Measurements from ENCODE around the gene UBR4.

The UBR4 gene

GRCh38 chr1:19160831-19161230, 49.2 kb downstream of the UBR4 start:
- TF ChIP-seq HDGF (IDR thresholded peaks at IDR 0.05; ENCODE audit: borderline replicate concordance) (no peak), FOXM1 (IDR thresholded peaks at IDR 0.05; ENCODE audit: borderline replicate concordance) (no peak), TARDBP (IDR thresholded peaks at IDR 0.05) (no peak), BHLHE40 (IDR thresholded peaks at IDR 0.05; ENCODE audit: borderline replicate concordance) (no peak), FOXK2 (IDR thresholded peaks at IDR 0.05) (no peak), SUZ12 (IDR thresholded peaks at IDR 0.05) (no peak), ZNF384 (IDR thresholded peaks at IDR 0.05) (no peak), SP1 (IDR thresholded peaks at IDR 0.05) (no peak), PKNOX1 (IDR thresholded peaks at IDR 0.05) (no peak), NFRKB (IDR thresholded peaks at IDR 0.05) (no peak), FOXA1 (IDR thresholded peaks at IDR 0.05) (no peak), ELF4 (IDR thresholded peaks at IDR 0.05) (no peak), CTBP1 (IDR thresholded peaks at IDR 0.05; ENCODE audit: borderline replicate concordance) (no peak), ARNT (IDR thresholded peaks at IDR 0.05) (no peak), LEF1 (IDR thresholded peaks at IDR 0.05; ENCODE audit: borderline replicate concordance) (no peak), L3MBTL2 (conservative IDR thresholded peaks at IDR 0.05) (no peak)
- CTCF ChIA-PET: interaction anchor here (0.6 kb wide), 1 partner anchor 80 kb away, joined by 4 read pairs; no protein-coding TSS in a partner anchor
- no peak for DNase-seq (ENCODE audit: extremely low spot score)
- POLR2A ChIA-PET: no interaction called here

- ChIA-PET POLR2A (no interaction called here), CTCF (no interaction called here)
- no peak for DNase-seq (ENCODE audit: extremely low spot score)
- TF ChIP-seq LEF1 (IDR thresholded peaks at IDR 0.05; ENCODE audit: borderline replicate concordance) (no peak), NFRKB (IDR thresholded peaks at IDR 0.05) (no peak), HDGF (IDR thresholded peaks at IDR 0.05; ENCODE audit: borderline replicate concordance) (no peak), FOXM1 (IDR thresholded peaks at IDR 0.05; ENCODE audit: borderline replicate concordance) (no peak), SP1 (IDR thresholded peaks at IDR 0.05) (no peak), TARDBP (IDR thresholded peaks at IDR 0.05) (no peak), FOXA1 (IDR thresholded peaks at IDR 0.05) (no peak), ELF4 (IDR thresholded peaks at IDR 0.05) (no peak), FOXK2 (IDR thresholded peaks at IDR 0.05) (no peak), L3MBTL2 (conservative IDR thresholded peaks at IDR 0.05) (no peak), SUZ12 (IDR thresholded peaks at IDR 0.05) (no peak), ARNT (IDR thresholded peaks at IDR 0.05) (no peak), PKNOX1 (IDR thresholded peaks at IDR 0.05) (no peak)
These were observed 52.4 kb downstream of the UBR4 start for GRCh38 chr1:19157653-19158052.

GRCh38 chr1:19156676-19157075, 53.4 kb downstream of the UBR4 start:
- ChIA-PET POLR2A (no interaction called here), CTCF (no interaction called here)
- DNase-seq (ENCODE audit: extremely low spot score): no peak
- no peak for TF ChIP-seq LEF1 (IDR thresholded peaks at IDR 0.05; ENCODE audit: borderline replicate concordance)
- TF ChIP-seq HDGF (IDR thresholded peaks at IDR 0.05; ENCODE audit: borderline replicate concordance): no peak
- no peak for TF ChIP-seq SP1 (IDR thresholded peaks at IDR 0.05)

- ChIA-PET CTCF (no interaction called here), POLR2A (no interaction called here)
- TF ChIP-seq ELF4 (IDR thresholded peaks at IDR 0.05) (no peak), NFRKB (IDR thresholded peaks at IDR 0.05) (no peak), FOXK2 (IDR thresholded peaks at IDR 0.05) (no peak), HDGF (IDR thresholded peaks at IDR 0.05; ENCODE audit: borderline replicate concordance) (no peak), CTBP1 (IDR thresholded peaks at IDR 0.05; ENCODE audit: borderline replicate concordance) (no peak), L3MBTL2 (conservative IDR thresholded peaks at IDR 0.05) (no peak), SP1 (IDR thresholded peaks at IDR 0.05) (no peak), BHLHE40 (IDR thresholded peaks at IDR 0.05; ENCODE audit: borderline replicate concordance) (no peak), LEF1 (IDR thresholded peaks at IDR 0.05; ENCODE audit: borderline replicate concordance) (no peak)
- no peak for DNase-seq (ENCODE audit: extremely low spot score)
These were observed 55.2 kb downstream of the UBR4 start for GRCh38 chr1:19154876-19155275.

GRCh38 chr1:19153169-19153568, 56.9 kb downstream of the UBR4 start:
- ChIA-PET CTCF (no interaction called here), POLR2A (no interaction called here)
- TF ChIP-seq ZNF384 (IDR thresholded peaks at IDR 0.05): no peak
- no peak for TF ChIP-seq FOXK2 (IDR thresholded peaks at IDR 0.05)
- no peak for DNase-seq (ENCODE audit: extremely low spot score)

GRCh38 chr1:19151537-19151936, 58.5 kb downstream of the UBR4 start:
- no peak for DNase-seq (ENCODE audit: extremely low spot score)
- TF ChIP-seq FOXA1 (IDR thresholded peaks at IDR 0.05) (no peak), TARDBP (IDR thresholded peaks at IDR 0.05) (no peak), ARNT (IDR thresholded peaks at IDR 0.05) (no peak), FOXM1 (IDR thresholded peaks at IDR 0.05; ENCODE audit: borderline replicate concordance) (no peak), NFRKB (IDR thresholded peaks at IDR 0.05) (no peak), ZNF384 (IDR thresholded peaks at IDR 0.05) (no peak), LEF1 (IDR thresholded peaks at IDR 0.05; ENCODE audit: borderline replicate concordance) (no peak), BHLHE40 (IDR thresholded peaks at IDR 0.05; ENCODE audit: borderline replicate concordance) (no peak), SP1 (IDR thresholded peaks at IDR 0.05) (no peak), L3MBTL2 (conservative IDR thresholded peaks at IDR 0.05) (no peak), PKNOX1 (IDR thresholded peaks at IDR 0.05) (no peak), FOXK2 (IDR thresholded peaks at IDR 0.05) (no peak), CTBP1 (IDR thresholded peaks at IDR 0.05; ENCODE audit: borderline replicate concordance) (no peak), ELF4 (IDR thresholded peaks at IDR 0.05) (no peak), SUZ12 (IDR thresholded peaks at IDR 0.05) (no peak), HDGF (IDR thresholded peaks at IDR 0.05; ENCODE audit: borderline replicate concordance) (no peak)
- ChIA-PET CTCF (no interaction called here), POLR2A (no interaction called here)

GRCh38 chr1:19149736-19150135, 60.3 kb downstream of the UBR4 start:
- DNase-seq (ENCODE audit: extremely low spot score): no peak
- CTCF ChIA-PET: no interaction called here
- TF ChIP-seq LEF1 (IDR thresholded peaks at IDR 0.05; ENCODE audit: borderline replicate concordance) (no peak), NFRKB (IDR thresholded peaks at IDR 0.05) (no peak), L3MBTL2 (conservative IDR thresholded peaks at IDR 0.05) (no peak), BHLHE40 (IDR thresholded peaks at IDR 0.05; ENCODE audit: borderline replicate concordance) (no peak), ARNT (IDR thresholded peaks at IDR 0.05) (no peak), SUZ12 (IDR thresholded peaks at IDR 0.05) (no peak), ZNF384 (IDR thresholded peaks at IDR 0.05) (no peak), CTBP1 (IDR thresholded peaks at IDR 0.05; ENCODE audit: borderline replicate concordance) (no peak), FOXA1 (IDR thresholded peaks at IDR 0.05) (no peak), FOXM1 (IDR thresholded peaks at IDR 0.05; ENCODE audit: borderline replicate concordance) (no peak), SP1 (IDR thresholded peaks at IDR 0.05) (no peak), HDGF (IDR thresholded peaks at IDR 0.05; ENCODE audit: borderline replicate concordance) (no peak), TARDBP (IDR thresholded peaks at IDR 0.05) (no peak), PKNOX1 (IDR thresholded peaks at IDR 0.05) (no peak), FOXK2 (IDR thresholded peaks at IDR 0.05) (no peak)
- POLR2A ChIA-PET: no interaction called here
